MM.1S (cell line): ENCODE results near the gene OSBPL1A.

Source experiments
- DNase-seq: peaks from one replicate; pipeline ENCODE4 v3.0.0-alpha.2; 2015
- H2AFZ ChIP-seq: fragments of 300-600 bp; sonication (generic); 2 replicates; pipeline ENCODE4 v1.6.0; 2016; ENCODE audit warnings: antibody characterized with exemption, low read length
- H3F3A ChIP-seq: fragments of 300-600 bp; sonication (generic); 2 replicates; pipeline ENCODE4 v1.6.1; 2016; ENCODE audit warnings: mild to moderate bottlenecking, antibody characterized with exemption, low read length, moderate library complexity, mixed read lengths; ENCODE audit not compliant: insufficient read depth
- H3K27ac ChIP-seq: fragments of 300-600 bp; sonication (generic); 2 replicates; pipeline ENCODE4 v1.5.1; 2016; ENCODE audit warnings: mild to moderate bottlenecking, low read length
- H3K27me3 ChIP-seq: fragments of 300-600 bp; sonication (generic); replicated peaks from 2 replicates; pipeline ENCODE4 v1.6.0; 2016; ENCODE audit warnings: low read length; ENCODE audit not compliant: insufficient read depth
- H3K36me3 ChIP-seq: fragments of 300-600 bp; sonication (generic); replicated peaks from 2 replicates; pipeline ENCODE4 v1.6.1; 2016; ENCODE audit warnings: mild to moderate bottlenecking, low read length, mixed read lengths; ENCODE audit not compliant: insufficient read depth
- H3K4me1 ChIP-seq: fragments of 300-600 bp; sonication (generic); 2 replicates; pipeline ENCODE4 v1.6.1; 2016; ENCODE audit warnings: low read length, mixed read lengths
- H3K4me2 ChIP-seq: fragments of 300-600 bp; sonication (generic); 2 replicates; pipeline ENCODE4 v1.6.0; 2016; ENCODE audit warnings: low read depth, low read length
- H3K4me3 ChIP-seq: fragments of 300-600 bp; sonication (generic); 2 replicates; pipeline ENCODE4 v1.5.1; 2016; ENCODE audit warnings: low read length, mixed read lengths
- H3K79me2 ChIP-seq: fragments of 300-600 bp; sonication (generic); 2 replicates; pipeline ENCODE4 v1.6.1; 2016; ENCODE audit warnings: mixed run types, low read length, mixed read lengths
- H3K9ac ChIP-seq: fragments of 300-600 bp; sonication (generic); 2 replicates; pipeline ENCODE4 v1.6.1; 2016; ENCODE audit warnings: low read length, mixed read lengths
- H3K9me2 ChIP-seq: fragments of 300-600 bp; sonication (generic); replicated peaks from 2 replicates; pipeline ENCODE4 v1.6.1; 2016; ENCODE audit warnings: mild to moderate bottlenecking, low read length, mixed read lengths; ENCODE audit not compliant: insufficient read depth
- H3K9me3 ChIP-seq: fragments of 300-600 bp; sonication (generic); replicated peaks from 2 replicates; pipeline ENCODE4 v1.6.1; 2016; ENCODE audit warnings: mild to moderate bottlenecking, low read length, mixed read lengths; ENCODE audit not compliant: insufficient read depth
- H4K20me1 ChIP-seq: fragments of 300-600 bp; sonication (generic); 2 replicates; pipeline ENCODE4 v1.6.1; 2016; ENCODE audit warnings: mild to moderate bottlenecking, low read length, moderate library complexity, mixed read lengths; ENCODE audit not compliant: insufficient read depth
- EZH2 ChIP-seq: fragments of 300-600 bp; sonication (generic); optimal IDR thresholded peaks from 2 replicates; pipeline ENCODE3; 2017; ENCODE audit warnings: low read depth, mild to moderate bottlenecking, antibody characterized with exemption, low read length, mixed read lengths
- EZH2phosphoT487 ChIP-seq: fragments of 300-600 bp; sonication (generic); IDR thresholded peaks from 2 replicates; pipeline ENCODE4 v1.6.1; 2018; ENCODE audit warnings: antibody characterized with exemption, low read length
- TF ChIP-seq, protein P1 (sequence below): fragments of 300-600 bp; sonication (generic); IDR thresholded peaks from 2 replicates; pipeline ENCODE4 v1.5.1; 2016; ENCODE audit warnings: antibody characterized with exemption, low read length, mixed read lengths

The OSBPL1A gene

DNA sequence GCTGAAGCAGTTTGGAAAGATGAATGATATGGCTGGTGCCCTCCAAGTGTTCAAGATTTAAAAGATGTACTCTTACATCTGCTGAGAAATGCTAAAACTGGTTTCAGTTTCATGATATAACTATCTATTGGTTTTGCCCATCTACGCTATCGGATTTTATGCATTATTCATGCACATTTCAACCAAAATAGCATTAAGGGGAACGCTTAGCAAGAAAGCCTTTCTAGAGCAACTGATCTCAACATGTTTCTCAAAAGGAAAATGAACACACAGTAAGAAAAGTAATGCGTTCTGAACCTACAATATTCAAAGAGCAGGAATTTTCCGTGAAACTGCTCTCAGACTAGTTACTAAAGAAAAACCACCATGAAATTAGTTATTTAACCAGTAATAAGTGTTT is 164.8 kb downstream of the OSBPL1A start:
- no peaks in the 10 kb centered on the region for H3K27me3 ChIP-seq
- no peaks in the 10 kb centered on the region for H3K79me2 ChIP-seq
- no peak overlapping the region for H2AFZ ChIP-seq
- no peak for TF ChIP-seq EZH2
- TF ChIP-seq, protein P1, sequence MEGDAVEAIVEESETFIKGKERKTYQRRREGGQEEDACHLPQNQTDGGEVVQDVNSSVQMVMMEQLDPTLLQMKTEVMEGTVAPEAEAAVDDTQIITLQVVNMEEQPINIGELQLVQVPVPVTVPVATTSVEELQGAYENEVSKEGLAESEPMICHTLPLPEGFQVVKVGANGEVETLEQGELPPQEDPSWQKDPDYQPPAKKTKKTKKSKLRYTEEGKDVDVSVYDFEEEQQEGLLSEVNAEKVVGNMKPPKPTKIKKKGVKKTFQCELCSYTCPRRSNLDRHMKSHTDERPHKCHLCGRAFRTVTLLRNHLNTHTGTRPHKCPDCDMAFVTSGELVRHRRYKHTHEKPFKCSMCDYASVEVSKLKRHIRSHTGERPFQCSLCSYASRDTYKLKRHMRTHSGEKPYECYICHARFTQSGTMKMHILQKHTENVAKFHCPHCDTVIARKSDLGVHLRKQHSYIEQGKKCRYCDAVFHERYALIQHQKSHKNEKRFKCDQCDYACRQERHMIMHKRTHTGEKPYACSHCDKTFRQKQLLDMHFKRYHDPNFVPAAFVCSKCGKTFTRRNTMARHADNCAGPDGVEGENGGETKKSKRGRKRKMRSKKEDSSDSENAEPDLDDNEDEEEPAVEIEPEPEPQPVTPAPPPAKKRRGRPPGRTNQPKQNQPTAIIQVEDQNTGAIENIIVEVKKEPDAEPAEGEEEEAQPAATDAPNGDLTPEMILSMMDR = no peak
- TF ChIP-seq EZH2phosphoT487 = no peak
- H3F3A ChIP-seq = no peaks in the 10 kb centered on the region
- H3K9me2 ChIP-seq = no peaks in the 10 kb centered on the region
- no peaks in the 10 kb centered on the region for H4K20me1 ChIP-seq
- H3K4me1 ChIP-seq = no peaks in the 10 kb centered on the region
- no peak overlapping the region for H3K27ac ChIP-seq
- no peaks in the 10 kb centered on the region for H3K9me3 ChIP-seq
- DNase-seq = no peak
- H3K36me3 ChIP-seq = no peaks in the 10 kb centered on the region
- no peak overlapping the region for H3K4me2 ChIP-seq
- no peak overlapping the region for H3K9ac ChIP-seq
- H3K4me3 ChIP-seq = no peak overlapping the region

DNA sequence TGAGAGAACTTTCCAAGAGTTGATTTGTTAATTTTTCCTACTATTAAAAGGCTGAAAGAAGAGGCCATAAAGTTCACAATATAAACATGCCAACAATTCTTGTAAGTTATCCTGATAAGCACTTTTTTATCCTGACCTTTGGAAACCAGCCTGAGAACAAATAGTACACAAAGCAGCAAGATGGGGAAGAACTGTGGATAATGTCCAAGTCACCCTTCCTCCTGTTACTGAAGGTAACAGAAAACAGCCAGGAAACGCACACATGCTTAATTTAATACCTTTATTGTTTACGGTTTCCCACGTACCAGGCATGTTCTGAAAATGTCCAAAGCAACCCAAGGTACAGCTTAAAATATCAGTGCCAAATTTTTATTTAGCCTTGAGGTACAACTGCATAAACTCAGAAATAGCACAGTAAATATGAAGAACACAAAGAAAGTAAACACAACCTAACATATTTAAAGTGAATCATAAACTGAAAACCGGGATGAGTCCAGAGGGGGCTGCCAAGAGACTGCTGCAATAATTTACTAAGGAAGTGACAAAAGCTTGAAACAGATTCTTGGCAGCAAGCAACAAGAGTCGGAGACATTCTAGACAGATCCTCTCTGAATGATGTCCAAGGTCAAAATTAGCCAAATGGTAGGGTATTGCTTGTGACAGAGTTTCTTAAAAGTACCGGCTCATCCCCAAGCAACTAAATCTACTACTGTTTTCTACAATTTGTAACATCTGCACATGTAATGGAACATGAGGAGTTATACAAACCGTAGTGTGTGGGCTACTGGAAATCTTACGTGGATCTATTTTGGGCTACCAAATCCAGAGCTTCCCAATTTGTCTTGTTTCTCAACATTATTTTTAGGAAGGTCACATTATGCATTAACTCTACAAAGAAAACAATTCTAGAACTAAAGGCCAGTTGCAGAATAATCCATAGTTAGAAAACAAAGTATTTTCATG is 165.6 kb downstream of the OSBPL1A start:
- H3K27ac ChIP-seq = no peak overlapping the region

DNA sequence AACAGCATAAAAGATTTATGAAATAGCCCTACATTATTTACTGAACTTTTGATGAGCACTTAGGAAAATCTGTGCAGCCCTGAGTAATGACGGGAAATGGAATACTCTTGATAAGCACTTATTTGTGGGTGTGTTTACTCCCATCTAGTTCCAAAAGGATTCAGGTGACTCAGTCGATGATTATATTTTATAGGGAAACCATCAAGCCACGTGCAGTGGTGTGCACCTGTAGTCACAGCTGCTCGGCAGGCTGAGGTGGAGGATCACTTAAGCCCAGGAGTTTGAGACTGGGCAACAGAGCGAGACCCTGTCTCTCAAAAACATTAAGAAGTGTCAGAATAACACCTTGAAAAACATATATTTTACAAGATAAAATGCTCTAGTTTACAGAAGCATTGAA is 166.9 kb downstream of the OSBPL1A start:
- H3K4me3 ChIP-seq = no peak overlapping the region

More for the DNA sequence above, 165.6 kb downstream of the OSBPL1A start:
- Histone ChIP-seq H3K27me3 (no peaks in the 10 kb centered on the region), H3K9ac (no peak overlapping the region), H3K36me3 (no peaks in the 10 kb centered on the region), H3K4me2 (no peak overlapping the region), H3K4me3 (no peak overlapping the region), H3F3A (no peaks in the 10 kb centered on the region), H2AFZ (no peak overlapping the region), H3K9me2 (no peaks in the 10 kb centered on the region), H4K20me1 (no peaks in the 10 kb centered on the region), H3K79me2 (no peaks in the 10 kb centered on the region), H3K9me3 (no peaks in the 10 kb centered on the region), H3K4me1 (no peaks in the 10 kb centered on the region)
- DNase-seq = no peak
- no peak for TF ChIP-seq EZH2phosphoT487
- TF ChIP-seq EZH2 = no peak
- TF ChIP-seq, protein P1 = no peak

More for the DNA sequence above, 166.9 kb downstream of the OSBPL1A start:
- Histone ChIP-seq H3K9me2 (no peaks in the 10 kb centered on the region), H3K79me2 (no peaks in the 10 kb centered on the region), H2AFZ (no peak overlapping the region), H3K4me2 (no peak overlapping the region), H4K20me1 (no peaks in the 10 kb centered on the region), H3K4me1 (no peaks in the 10 kb centered on the region), H3K27me3 (no peaks in the 10 kb centered on the region), H3K9me3 (no peaks in the 10 kb centered on the region), H3K36me3 (no peaks in the 10 kb centered on the region), H3F3A (no peaks in the 10 kb centered on the region), H3K9ac (no peak overlapping the region), H3K27ac (no peak overlapping the region)
- DNase-seq = no peak
- TF ChIP-seq, protein P1 = no peak
- TF ChIP-seq EZH2 (no peak), EZH2phosphoT487 (no peak)
